Measurements from ENCODE around the gene MEIS1.

Gene MEIS1

DNA sequence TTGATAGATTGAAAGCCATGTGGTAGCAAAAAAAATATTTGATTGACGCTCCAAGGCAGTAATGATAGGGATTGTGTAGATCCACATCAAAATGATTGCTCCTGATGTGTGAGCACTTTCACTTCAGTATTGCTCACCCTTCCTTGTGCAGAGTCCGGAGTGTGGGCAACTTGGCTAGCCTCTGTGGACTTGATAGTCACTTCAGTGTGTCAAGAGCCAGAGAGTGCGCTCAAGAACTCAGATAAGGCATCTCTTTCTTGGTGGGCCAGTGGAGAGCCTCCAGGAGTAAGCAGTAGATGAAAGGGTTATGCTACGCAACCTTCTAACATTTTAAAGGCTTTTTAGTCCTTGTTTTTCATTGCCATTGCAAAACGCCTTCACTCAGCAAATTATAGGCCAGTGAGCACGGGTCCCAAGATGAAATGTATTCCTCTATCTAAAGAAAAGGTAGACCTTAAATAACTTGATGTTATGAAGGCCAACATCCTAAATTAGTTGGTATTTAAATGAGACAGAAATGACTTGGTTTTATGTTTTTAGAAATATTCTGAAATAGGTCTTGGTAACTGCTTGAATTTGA lies 84.4 kb downstream of the MEIS1 start:
- DNase-seq (ENCODE audit: low read depth), result no peak
- TF ChIP-seq, protein P1, sequence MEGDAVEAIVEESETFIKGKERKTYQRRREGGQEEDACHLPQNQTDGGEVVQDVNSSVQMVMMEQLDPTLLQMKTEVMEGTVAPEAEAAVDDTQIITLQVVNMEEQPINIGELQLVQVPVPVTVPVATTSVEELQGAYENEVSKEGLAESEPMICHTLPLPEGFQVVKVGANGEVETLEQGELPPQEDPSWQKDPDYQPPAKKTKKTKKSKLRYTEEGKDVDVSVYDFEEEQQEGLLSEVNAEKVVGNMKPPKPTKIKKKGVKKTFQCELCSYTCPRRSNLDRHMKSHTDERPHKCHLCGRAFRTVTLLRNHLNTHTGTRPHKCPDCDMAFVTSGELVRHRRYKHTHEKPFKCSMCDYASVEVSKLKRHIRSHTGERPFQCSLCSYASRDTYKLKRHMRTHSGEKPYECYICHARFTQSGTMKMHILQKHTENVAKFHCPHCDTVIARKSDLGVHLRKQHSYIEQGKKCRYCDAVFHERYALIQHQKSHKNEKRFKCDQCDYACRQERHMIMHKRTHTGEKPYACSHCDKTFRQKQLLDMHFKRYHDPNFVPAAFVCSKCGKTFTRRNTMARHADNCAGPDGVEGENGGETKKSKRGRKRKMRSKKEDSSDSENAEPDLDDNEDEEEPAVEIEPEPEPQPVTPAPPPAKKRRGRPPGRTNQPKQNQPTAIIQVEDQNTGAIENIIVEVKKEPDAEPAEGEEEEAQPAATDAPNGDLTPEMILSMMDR (conservative IDR thresholded peaks at IDR 0.05; ENCODE audit: control insufficient read depth, insufficient read depth, low read depth, low read length), result no peak
- H3K4me3 ChIP-seq (ENCODE audit: control insufficient read depth, low read depth, low read length), result no peak overlapping the region

DNA sequence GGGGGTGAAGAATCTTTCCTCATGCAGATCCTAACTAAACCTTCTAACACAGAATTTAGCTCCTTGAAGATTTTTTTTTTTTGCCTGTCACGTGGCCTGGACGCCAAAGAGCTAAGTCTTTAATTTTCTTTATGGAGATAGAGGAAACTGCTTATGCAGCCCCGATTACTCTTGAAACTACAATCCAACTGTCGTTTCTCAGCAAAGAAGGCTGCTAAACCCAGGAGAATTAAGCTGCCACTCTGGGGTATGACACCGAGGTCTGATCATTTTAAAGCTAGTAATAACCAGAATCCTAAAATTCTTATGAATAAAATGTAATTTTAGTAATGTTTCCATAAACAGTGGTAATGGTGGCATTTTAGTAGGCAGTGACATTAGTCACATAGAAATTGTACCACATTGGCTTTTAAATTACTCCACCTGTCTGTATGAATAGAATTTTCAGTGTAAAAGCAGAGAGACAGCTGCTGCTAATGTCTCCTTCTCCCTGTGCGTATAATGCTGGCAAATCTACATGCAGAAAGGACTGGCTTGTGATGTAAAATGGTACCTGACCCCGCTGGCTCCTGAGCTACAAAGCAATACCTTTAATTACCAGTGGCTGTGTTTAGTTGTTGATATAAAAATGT lies 86.5 kb downstream of the MEIS1 start:
- no peak for DNase-seq (ENCODE audit: low read depth)
- no peak overlapping the region for H3K4me3 ChIP-seq (ENCODE audit: control insufficient read depth, low read depth, low read length)
- TF ChIP-seq, protein P1 (conservative IDR thresholded peaks at IDR 0.05; ENCODE audit: control insufficient read depth, insufficient read depth, low read depth, low read length), result no peak

DNA sequence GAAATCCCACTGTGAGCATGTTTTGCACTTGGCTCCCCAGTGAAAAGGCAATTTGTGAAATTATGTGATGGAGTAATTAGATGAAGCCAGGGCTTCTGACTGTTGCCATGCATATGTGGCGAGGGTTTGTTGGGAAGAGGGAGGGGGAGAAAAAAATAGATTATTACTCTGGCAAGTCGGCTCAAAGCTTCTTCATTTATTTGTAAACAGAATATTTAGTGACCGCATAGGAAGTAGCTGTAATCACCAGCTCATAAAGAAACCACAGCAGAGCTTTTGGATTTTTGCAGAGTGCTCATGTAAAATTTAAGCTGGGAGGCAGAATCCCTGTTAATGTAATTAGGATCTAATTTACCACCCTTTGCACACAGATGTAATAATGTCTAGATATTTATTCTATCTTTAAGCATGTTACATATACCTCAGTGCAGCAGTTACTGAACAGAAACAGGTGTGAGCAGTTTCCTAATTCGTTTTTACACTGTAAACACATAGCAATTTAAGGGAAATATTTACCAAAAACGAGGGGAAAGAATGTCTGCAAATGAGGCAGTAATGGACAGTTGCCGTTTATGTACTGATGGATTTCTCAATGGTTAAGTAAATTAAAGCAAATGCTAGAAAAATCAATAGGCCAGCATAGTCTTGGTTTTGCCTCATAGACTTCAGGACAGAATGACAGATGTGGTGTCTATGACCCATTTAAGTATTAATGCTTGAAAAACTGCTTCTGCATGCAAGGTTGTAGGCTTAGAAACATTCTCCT lies 87.9 kb downstream of the MEIS1 start:
- DNase-seq (ENCODE audit: low read depth), result no peak
- no peak overlapping the region for H3K4me3 ChIP-seq (ENCODE audit: control insufficient read depth, low read depth, low read length)
- TF ChIP-seq, protein P1 (conservative IDR thresholded peaks at IDR 0.05; ENCODE audit: control insufficient read depth, insufficient read depth, low read depth, low read length), result no peak

DNA sequence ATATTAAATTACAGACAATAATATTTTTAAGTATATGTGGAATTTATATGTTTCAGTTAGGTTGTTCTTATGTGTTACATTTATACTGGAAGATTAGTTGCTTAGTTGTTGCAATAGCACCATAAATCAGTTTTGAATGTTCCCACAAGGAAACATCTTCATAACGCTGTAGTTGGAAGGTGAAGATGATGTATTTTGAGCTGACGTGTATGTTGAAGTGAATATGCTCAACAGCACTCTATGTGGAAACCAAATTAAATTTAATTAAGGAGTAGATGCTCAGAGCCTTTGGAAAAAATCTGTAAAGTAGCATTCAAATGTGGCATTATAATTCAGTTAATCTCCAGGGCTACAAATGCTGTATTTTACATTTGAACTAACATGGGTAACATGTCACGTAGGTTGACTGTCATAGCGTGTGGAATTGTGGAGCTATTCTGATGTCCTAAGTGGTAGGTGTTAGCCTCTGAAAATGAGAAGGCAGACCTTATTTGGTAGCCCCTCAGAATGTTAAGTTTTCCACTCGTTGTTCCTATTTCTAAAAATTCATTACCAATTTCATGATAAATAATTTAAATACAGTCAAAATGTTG lies 88.5 kb downstream of the MEIS1 start:
- H3K4me3 ChIP-seq (ENCODE audit: control insufficient read depth, low read depth, low read length), result no peak overlapping the region
- TF ChIP-seq, protein P1 (conservative IDR thresholded peaks at IDR 0.05; ENCODE audit: control insufficient read depth, insufficient read depth, low read depth, low read length), result no peak
- DNase-seq (ENCODE audit: low read depth), result no peak

DNA sequence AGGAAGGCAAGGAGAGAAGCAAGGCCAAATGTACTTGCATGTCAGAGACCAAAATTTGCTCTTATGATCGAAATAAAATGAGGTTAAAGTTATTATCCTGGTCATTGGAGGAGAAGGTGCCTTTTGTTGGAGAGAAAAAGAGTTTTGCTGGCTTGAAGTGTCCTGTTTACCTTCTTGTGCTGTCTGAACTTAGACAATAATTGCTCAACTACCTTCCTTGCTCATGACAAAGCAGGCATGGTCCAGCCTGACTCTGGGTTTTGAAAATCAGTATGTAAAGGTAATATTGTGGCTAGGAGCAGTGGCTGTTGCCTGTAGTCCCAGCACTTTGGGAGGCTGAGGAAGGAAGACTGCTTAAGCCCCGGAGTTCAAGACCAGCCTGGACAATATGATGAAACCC lies 89.1 kb downstream of the MEIS1 start:
- TF ChIP-seq, protein P1 (conservative IDR thresholded peaks at IDR 0.05; ENCODE audit: control insufficient read depth, insufficient read depth, low read depth, low read length), result no peak
- DNase-seq (ENCODE audit: low read depth), result no peak
- no peak overlapping the region for H3K4me3 ChIP-seq (ENCODE audit: control insufficient read depth, low read depth, low read length)

DNA sequence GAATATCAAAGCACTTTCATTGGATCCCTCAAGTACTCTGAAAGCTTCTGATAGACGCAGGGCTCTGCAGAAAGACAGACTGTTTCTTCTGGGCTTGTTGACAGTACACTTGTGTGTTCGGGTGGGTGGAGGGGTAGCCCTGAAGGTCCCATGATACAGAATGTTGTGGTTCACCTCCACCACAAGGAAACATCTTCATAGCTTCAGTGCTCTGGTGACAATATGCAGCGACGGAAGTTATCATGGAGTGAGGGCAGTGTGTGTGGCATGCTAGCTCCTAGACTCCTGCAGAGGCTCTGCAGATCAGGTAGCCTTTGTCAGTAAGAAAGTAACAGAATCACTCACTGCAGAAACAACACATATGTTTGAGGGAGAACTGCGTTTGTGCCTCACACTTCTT lies 90.7 kb downstream of the MEIS1 start:
- TF ChIP-seq, protein P1 (conservative IDR thresholded peaks at IDR 0.05; ENCODE audit: control insufficient read depth, insufficient read depth, low read depth, low read length), result no peak
- no peak overlapping the region for H3K4me3 ChIP-seq (ENCODE audit: control insufficient read depth, low read depth, low read length)

More for the DNA sequence above, 90.7 kb downstream of the MEIS1 start:
- DNase-seq (ENCODE audit: low read depth), result no peak

Data from fibroblast of mammary gland (primary cell).